OCI-LY7 (cell line): ENCODE results near the gene RNASE9. TPM values are rescaled to one million over a fixed set of nuclear protein-coding genes. Genes with fewer than 3 reads are reported as not detected.

Experiments
- BruUV-seq: library from RNA; stranded (reverse); fragments of 400-500 nt; replicated peaks from 2 replicates; lab custom pipeline; 2021; lab: Mats Ljungman, UMichigan
- CTCF ChIA-PET: fragments of 300-600 bp; sonication (Branson Sonifier 250); formaldehyde crosslinking; loops from one replicate; lab custom pipeline; 2022; ENCODE audit warnings: antibody characterized with exemption; ENCODE audit not compliant: unreplicated experiment; lab: Charles Lee
- POLR2A ChIA-PET: fragments of 300-600 bp; sonication (Branson Sonifier 250); formaldehyde crosslinking; loops from one replicate; lab custom pipeline; 2022; ENCODE audit warnings: antibody characterized with exemption; lab: Charles Lee
- DNase-seq: peaks from one replicate; pipeline ENCODE4 v3.0.0-alpha.2; 2015; ENCODE audit warnings: low spot score
- H2AFZ ChIP-seq: fragments of 200-600 bp; sonication (generic), shearing (Covaris generic); 2 replicates; pipeline ENCODE4 v1.6.1; 2014; ENCODE audit warnings: mild to moderate bottlenecking, antibody characterized with exemption, low read length, moderate library complexity
- H3K27ac ChIP-seq: fragments of 200-600 bp; sonication (generic); 2 replicates; pipeline ENCODE4 v1.5.1; 2014; ENCODE audit warnings: mixed run types, low read depth, mild to moderate bottlenecking, moderate library complexity, low read length, inconsistent platforms; ENCODE audit not compliant: poor library complexity, severe bottlenecking
- H3K36me3 ChIP-seq: fragments of 200-600 bp; sonication (generic); 2 replicates; pipeline ENCODE4 v1.6.1; 2014; ENCODE audit warnings: mild to moderate bottlenecking, antibody characterized with exemption, low read length, moderate library complexity, mixed read lengths; ENCODE audit not compliant: insufficient read depth
- H3K4me1 ChIP-seq: fragments of 200-600 bp; sonication (generic); 2 replicates; pipeline ENCODE4 v1.5.1; 2014; ENCODE audit warnings: mild to moderate bottlenecking, low read length; ENCODE audit not compliant: insufficient read depth, poor library complexity, severe bottlenecking
- H3K4me2 ChIP-seq: fragments of 200-600 bp; sonication (generic); 2 replicates; pipeline ENCODE4 v1.6.1; 2014; ENCODE audit warnings: mild to moderate bottlenecking, low read length
- H3K4me3 ChIP-seq: fragments of 200-600 bp; sonication (generic); 2 replicates; pipeline ENCODE4 v1.5.1; 2014; ENCODE audit warnings: mild to moderate bottlenecking, low read depth, low read length; ENCODE audit not compliant: poor library complexity, severe bottlenecking
- H3K79me2 ChIP-seq: fragments of 200-600 bp; sonication (generic); 2 replicates; pipeline ENCODE4 v1.6.1; 2016; ENCODE audit warnings: low read depth, mild to moderate bottlenecking, low read length, moderate library complexity, mixed read lengths; ENCODE audit not compliant: insufficient read depth
- H3K9me2 ChIP-seq: fragments of 200-600 bp; sonication (generic); 2 replicates; pipeline ENCODE4 v1.6.1; 2016; ENCODE audit warnings: mild to moderate bottlenecking, low read length, mixed read lengths; ENCODE audit not compliant: insufficient read depth
- H3K9me3 ChIP-seq: fragments of 200-600 bp; sonication (generic); 2 replicates; pipeline ENCODE4 v1.6.1; 2014; ENCODE audit warnings: mild to moderate bottlenecking, mixed run types, low read length, mixed read lengths
- H4K20me1 ChIP-seq: fragments of 200-600 bp; sonication (generic); 2 replicates; pipeline ENCODE4 v1.6.1; 2014; ENCODE audit warnings: mild to moderate bottlenecking, antibody characterized with exemption, low read length, moderate library complexity, mixed read lengths; ENCODE audit not compliant: insufficient read depth
- EZH2phosphoT487 ChIP-seq: fragments of 200-600 bp; sonication (generic); IDR thresholded peaks from 2 replicates; pipeline ENCODE4 v1.6.1; 2018; ENCODE audit warnings: low read depth, borderline replicate concordance, mild to moderate bottlenecking, mixed run types, antibody characterized with exemption, low read length, moderate library complexity, mixed read lengths
- intact Hi-C: fragments of 100-400 bp; cut with micrococcal nuclease; formaldehyde crosslinking; loops from one replicate; pipeline ENCODE4 v1.10.0; 2022; ENCODE audit not compliant: unreplicated experiment
- total RNA-seq, 2 experiments: library from RNA; depleted of rRNA in 1 of 2; stranded (reverse); fragments of >200 nt in 1 of 2; shearing (Covaris generic) in 1 of 2; gene quantifications; 2 replicates each; pipeline ENCODE4 v1.2.3, GENCODE V29; 2014 to 2022
- TF ChIP-seq, protein P1 (sequence below): fragments of 200-600 bp; sonication (generic); conservative IDR thresholded peaks from 2 replicates; pipeline ENCODE4 v1.5.1; 2014; ENCODE audit warnings: mild to moderate bottlenecking, antibody characterized with exemption, low read length, moderate library complexity, mixed read lengths

The RNASE9 gene
- total RNA-seq, 2 experiments from 2014 or later: not detected

DNA sequence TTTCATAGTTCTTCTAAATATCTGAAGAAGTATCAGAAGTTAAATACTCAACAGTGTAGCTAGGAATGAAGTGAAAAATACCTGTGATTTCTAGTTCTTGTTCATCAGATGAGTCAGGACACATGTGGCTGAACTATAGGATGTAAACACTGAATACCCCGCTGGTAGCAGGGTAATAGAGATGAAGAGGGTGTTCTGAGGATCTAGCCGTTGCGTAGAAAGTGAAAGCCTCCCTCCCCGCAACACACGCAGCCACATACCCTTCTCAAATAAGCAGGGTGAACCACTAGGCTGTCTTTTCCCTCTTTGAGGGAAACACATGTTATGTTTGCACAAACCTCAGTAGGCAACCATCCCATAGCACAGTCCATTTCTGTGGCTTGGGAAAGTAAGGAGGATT, 46.8 kb upstream of the RNASE9 start:
- intact Hi-C loops: loop anchor here (2.0 kb wide), 2 partner anchors 77 to 195 kb away; partner anchors contain the start of gene TEP1
- no peaks in the 10 kb centered on the region for H3K79me2 ChIP-seq
- H2AFZ ChIP-seq: no peak overlapping the region
- H3K4me1 ChIP-seq: peaks cover 30% of the 10 kb centered on the region
- TF ChIP-seq EZH2phosphoT487: no peak
- TF ChIP-seq, protein P1, sequence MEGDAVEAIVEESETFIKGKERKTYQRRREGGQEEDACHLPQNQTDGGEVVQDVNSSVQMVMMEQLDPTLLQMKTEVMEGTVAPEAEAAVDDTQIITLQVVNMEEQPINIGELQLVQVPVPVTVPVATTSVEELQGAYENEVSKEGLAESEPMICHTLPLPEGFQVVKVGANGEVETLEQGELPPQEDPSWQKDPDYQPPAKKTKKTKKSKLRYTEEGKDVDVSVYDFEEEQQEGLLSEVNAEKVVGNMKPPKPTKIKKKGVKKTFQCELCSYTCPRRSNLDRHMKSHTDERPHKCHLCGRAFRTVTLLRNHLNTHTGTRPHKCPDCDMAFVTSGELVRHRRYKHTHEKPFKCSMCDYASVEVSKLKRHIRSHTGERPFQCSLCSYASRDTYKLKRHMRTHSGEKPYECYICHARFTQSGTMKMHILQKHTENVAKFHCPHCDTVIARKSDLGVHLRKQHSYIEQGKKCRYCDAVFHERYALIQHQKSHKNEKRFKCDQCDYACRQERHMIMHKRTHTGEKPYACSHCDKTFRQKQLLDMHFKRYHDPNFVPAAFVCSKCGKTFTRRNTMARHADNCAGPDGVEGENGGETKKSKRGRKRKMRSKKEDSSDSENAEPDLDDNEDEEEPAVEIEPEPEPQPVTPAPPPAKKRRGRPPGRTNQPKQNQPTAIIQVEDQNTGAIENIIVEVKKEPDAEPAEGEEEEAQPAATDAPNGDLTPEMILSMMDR: no peak
- H3K4me2 ChIP-seq: no peak overlapping the region
- CTCF ChIA-PET: interaction anchor here (0.6 to 1.4 kb wide), 2 partner anchors 280 to 302 kb away, joined by 3 read pairs; no protein-coding TSS in a partner anchor
- no peaks in the 10 kb centered on the region for H3K9me2 ChIP-seq
- no peak for DNase-seq
- POLR2A ChIA-PET: interaction anchor here (1.0 to 2.6 kb wide), 2 partner anchors 84 to 280 kb away, joined by 3 to 11 read pairs; no protein-coding TSS in a partner anchor
- no peaks in the 10 kb centered on the region for H3K36me3 ChIP-seq
- H3K27ac ChIP-seq: no peak overlapping the region
- no peak overlapping the region for H3K4me3 ChIP-seq
- H3K9me3 ChIP-seq: no peaks in the 10 kb centered on the region
- no TSS peak for BruUV-seq
- no peaks in the 10 kb centered on the region for H4K20me1 ChIP-seq

DNA sequence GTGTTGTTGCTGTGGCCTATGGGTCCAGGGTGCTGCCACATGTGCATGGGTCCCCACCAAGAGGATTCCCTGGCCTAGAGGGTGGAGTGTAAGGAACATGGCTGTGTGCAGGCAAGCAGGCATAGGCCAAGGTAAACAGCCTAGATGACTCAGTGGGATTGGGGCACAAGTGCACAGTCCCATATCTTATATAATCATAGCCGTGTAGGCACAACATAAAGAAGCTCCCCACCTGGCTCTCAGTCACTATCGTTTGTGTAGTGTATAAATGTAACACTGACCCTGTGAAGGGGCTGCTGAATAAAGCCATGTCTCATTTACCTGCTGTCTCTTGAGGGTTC, 46.0 kb upstream of the RNASE9 start:
- no peak for DNase-seq
- intact Hi-C loops: no loop called here
- H3K4me3 ChIP-seq: no peak overlapping the region
- H3K4me1 ChIP-seq: peaks cover 22% of the 10 kb centered on the region
- no peak overlapping the region for H3K27ac ChIP-seq
- no peaks in the 10 kb centered on the region for H3K36me3 ChIP-seq
- BruUV-seq: no TSS peak
- ChIA-PET CTCF (no interaction called here), POLR2A (interaction anchor here (2.6 kb wide), 1 partner anchor 279 kb away, joined by 11 read pairs; no protein-coding TSS in a partner anchor)
- H4K20me1 ChIP-seq: no peaks in the 10 kb centered on the region
- TF ChIP-seq, protein P1: no peak
- TF ChIP-seq EZH2phosphoT487: no peak
- H3K79me2 ChIP-seq: no peaks in the 10 kb centered on the region
- no peak overlapping the region for H3K4me2 ChIP-seq
- H3K9me3 ChIP-seq: no peaks in the 10 kb centered on the region
- no peak overlapping the region for H2AFZ ChIP-seq
- H3K9me2 ChIP-seq: no peaks in the 10 kb centered on the region

DNA sequence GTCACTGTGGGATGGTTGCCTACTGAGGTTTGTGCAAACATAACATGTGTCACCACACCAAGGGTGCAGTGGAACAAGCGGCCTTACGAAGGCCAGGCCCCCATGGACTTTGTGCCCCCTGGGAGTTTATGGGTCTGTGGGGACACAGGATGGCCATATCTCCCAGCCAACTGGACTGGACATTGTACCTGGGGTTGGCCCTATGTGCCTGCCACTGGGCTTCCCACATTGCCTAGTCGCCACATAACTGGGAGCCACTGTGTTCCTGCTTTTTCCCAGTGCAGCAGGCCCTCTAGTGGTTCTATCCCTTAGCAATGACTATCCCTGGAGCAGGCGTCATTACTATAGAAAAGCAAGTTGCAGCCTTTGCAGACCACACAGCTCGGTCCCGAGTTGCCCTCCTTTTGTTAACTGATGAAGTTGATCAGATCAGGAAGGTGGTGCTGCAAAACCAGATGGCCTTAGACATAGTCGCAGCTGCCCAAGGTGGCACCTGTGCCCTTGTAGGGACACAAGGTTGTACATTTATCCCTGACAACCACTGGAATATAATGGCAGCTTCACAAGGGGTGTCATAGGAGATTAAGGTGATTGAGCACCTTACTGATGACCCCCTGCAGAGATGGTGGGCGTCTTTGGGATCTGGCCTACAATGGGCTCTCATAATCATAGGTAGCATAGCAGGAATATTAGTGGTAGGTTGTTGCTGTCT, 45.5 kb upstream of the RNASE9 start:
- Histone ChIP-seq H4K20me1 (no peaks in the 10 kb centered on the region), H3K4me1 (peaks cover 17% of the 10 kb centered on the region), H3K27ac (no peak overlapping the region), H3K79me2 (no peaks in the 10 kb centered on the region), H3K9me2 (no peaks in the 10 kb centered on the region), H3K4me2 (no peak overlapping the region), H3K9me3 (no peaks in the 10 kb centered on the region), H3K36me3 (no peaks in the 10 kb centered on the region), H2AFZ (no peak overlapping the region), H3K4me3 (no peak overlapping the region)
- POLR2A ChIA-PET: interaction anchor here (2.6 kb wide), 1 partner anchor 279 kb away, joined by 11 read pairs; no protein-coding TSS in a partner anchor
- intact Hi-C loops: no loop called here
- TF ChIP-seq, protein P1: peak; percentile 59
- no peak for TF ChIP-seq EZH2phosphoT487
- BruUV-seq: no TSS peak
- no peak for DNase-seq
- CTCF ChIA-PET: no interaction called here
